HepG2 (cell line): ENCODE data around the gene MSI2. TPM values are rescaled to one million over a fixed set of nuclear protein-coding genes. Genes with fewer than 3 reads are reported as not detected.

Experiments used
- BCL3 ChIP-seq: sonication (generic); formaldehyde crosslinking; IDR thresholded peaks from 2 replicates; pipeline ENCODE4 v1.5.1; 2020; ENCODE audit warnings: mild to moderate bottlenecking, missing genetic modification reagents, moderate library complexity
- CAMTA2 ChIP-seq: sonication (generic); formaldehyde crosslinking; IDR thresholded peaks from 2 replicates; pipeline ENCODE4 v1.4.0; 2020; ENCODE audit warnings: mild to moderate bottlenecking, missing genetic modification reagents, borderline replicate concordance
- FOXK2 ChIP-seq: fragments of 450-650 bp; IDR thresholded peaks from 2 replicates; pipeline ENCODE4 v1.6.1; 2016
- FUBP1 ChIP-seq: sonication (generic); formaldehyde crosslinking; IDR thresholded peaks from 2 replicates; pipeline ENCODE4 v1.5.1; 2020; ENCODE audit warnings: missing genetic modification reagents, mild to moderate bottlenecking, borderline replicate concordance
- KAT8 ChIP-seq: IDR thresholded peaks from 2 replicates; pipeline ENCODE4 v1.6.1; 2016; ENCODE audit warnings: missing genetic modification reagents, missing compliant biosample characterization
- KLF15 ChIP-seq: sonication (generic); formaldehyde crosslinking; IDR thresholded peaks from 2 replicates; pipeline ENCODE4 v1.8.1; 2023; ENCODE audit warnings: borderline replicate concordance, mild to moderate bottlenecking, inconsistent platforms, missing genetic modification reagents, mixed read lengths
- PTBP1 ChIP-seq: fragments of 200-400 bp; formaldehyde crosslinking; IDR thresholded peaks from 2 replicates; pipeline ENCODE4 v1.6.1; 2018; ENCODE audit warnings: low read length, low read depth; ENCODE audit not compliant: poor library complexity, severe bottlenecking
- SNAPC5 ChIP-seq: sonication (generic); formaldehyde crosslinking; IDR thresholded peaks from 2 replicates; pipeline ENCODE4 v1.8.1; 2023; ENCODE audit warnings: mild to moderate bottlenecking, missing genetic modification reagents, borderline replicate concordance
- SP140L ChIP-seq: sonication (generic); formaldehyde crosslinking; IDR thresholded peaks from 2 replicates; pipeline ENCODE4 v1.4.0; 2020; ENCODE audit warnings: missing genetic modification reagents, borderline replicate concordance
- TBP ChIP-seq: sonication (generic); formaldehyde crosslinking; IDR thresholded peaks from 2 replicates; pipeline ENCODE4 v1.5.0; 2020; ENCODE audit warnings: missing genetic modification reagents
- ZKSCAN1 ChIP-seq: fragments of 150-350 bp; IDR thresholded peaks from 2 replicates; pipeline ENCODE4 v1.6.1; 2014; ENCODE audit warnings: low read length
- ZNF207 ChIP-seq: fragments of 450-650 bp; IDR thresholded peaks from 2 replicates; pipeline ENCODE4 v1.6.1; 2016; ENCODE audit warnings: antibody characterized with exemption, borderline replicate concordance
- ZNF331 ChIP-seq: sonication (generic); formaldehyde crosslinking; IDR thresholded peaks from 2 replicates; pipeline ENCODE4 v1.4.0; 2020; ENCODE audit warnings: missing genetic modification reagents
- ZSCAN25 ChIP-seq: sonication (generic); formaldehyde crosslinking; IDR thresholded peaks from 2 replicates; pipeline ENCODE4 v1.8.0; 2022; ENCODE audit warnings: mild to moderate bottlenecking, missing genetic modification reagents
- polyA plus RNA-seq, 8 experiments: library from polyadenylated mRNA; depleted of rRNA in 3 of 8; stranded (reverse) in 7 of 8; unstranded in 1 of 8; fragments of >200 nt; fragmentation: Illumina TruSeq in 4 of 8; extraction: Trizol in 4 of 8; gene quantifications; 2 replicates each; pipeline versions ENCODE4 v1.2.1 to v1.2.3, GENCODE V29; 2011 to 2016; ENCODE audit warnings: low read depth in 4 of 8, missing spikeins in 1 of 8, mixed read lengths in 1 of 8; ENCODE audit not compliant: insufficient read depth in 1 of 8
- total RNA-seq, 5 experiments: library from RNA; depleted of rRNA; stranded (reverse); fragments of >200 nt; fragmentation: Illumina TruSeq; extraction: Trizol; gene quantifications; 2 replicates each; pipeline ENCODE4 v1.2.3, GENCODE V29; 2016; ENCODE audit warnings: low read depth in 1 of 5
- TF ChIP-seq, protein P1 (sequence below), 2 experiments: sonication (generic) in 1 of 2; formaldehyde crosslinking in 1 of 2; IDR thresholded peaks; 2 replicates each; pipeline versions ENCODE4 v1.5.1 to v1.6.1; 2011 to 2020; ENCODE audit warnings: borderline replicate concordance in 1 of 2, low read depth in 1 of 2, low read length in 1 of 2, mild to moderate bottlenecking in 1 of 2, missing genetic modification reagents in 1 of 2, moderate library complexity in 1 of 2
- TF ChIP-seq, protein P2 (sequence below): sonication (generic); formaldehyde crosslinking; IDR thresholded peaks from 2 replicates; pipeline ENCODE4 v1.4.0; 2020; ENCODE audit warnings: mild to moderate bottlenecking, missing genetic modification reagents

MSI2 gene
- total and polyA plus RNA-seq, 2 of the 13 experiments (the other 11 are each of a cell fraction or from before 2014, with no cell fraction given) = 77.5 to 78.4 TPM

DNA sequence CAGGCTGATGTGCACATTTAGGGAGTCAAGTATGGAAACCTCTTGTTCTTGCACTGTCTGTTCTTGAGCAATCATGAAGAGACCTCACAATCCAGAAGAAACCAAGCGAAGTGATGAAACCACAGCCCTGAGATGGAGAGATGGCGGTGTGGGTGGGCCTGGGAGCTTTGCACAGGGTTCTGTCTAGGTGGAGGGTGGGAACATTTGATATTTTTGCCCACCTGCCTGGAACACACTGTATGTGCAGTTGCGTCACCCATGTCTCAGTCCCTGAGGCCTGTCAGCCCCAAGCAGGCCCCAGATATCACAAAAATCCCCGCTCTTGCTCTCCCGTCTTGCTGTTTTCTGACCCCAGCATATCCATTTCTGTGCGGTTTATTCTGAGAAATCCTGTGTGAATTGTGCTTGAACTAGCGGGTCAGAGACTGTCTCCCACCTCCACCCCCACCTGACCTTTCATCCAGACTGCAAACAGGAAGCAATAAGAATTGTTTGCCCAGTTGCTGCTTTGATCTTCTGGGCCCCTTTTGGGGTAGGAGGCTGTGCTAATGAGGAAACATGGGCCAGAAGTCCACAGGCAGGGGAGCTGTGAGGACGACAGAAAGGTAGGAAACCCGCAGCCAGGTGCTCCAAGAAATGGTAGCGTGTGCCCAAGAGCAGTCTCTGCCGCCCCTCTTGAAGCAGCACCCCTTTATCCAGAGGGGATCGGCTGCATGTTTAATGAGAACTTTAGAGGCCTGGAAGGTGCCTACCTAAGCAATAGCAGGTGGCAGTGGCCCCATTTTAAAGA, 304.9 kb downstream of the MSI2 start (continued):
- TF ChIP-seq, protein P1, sequence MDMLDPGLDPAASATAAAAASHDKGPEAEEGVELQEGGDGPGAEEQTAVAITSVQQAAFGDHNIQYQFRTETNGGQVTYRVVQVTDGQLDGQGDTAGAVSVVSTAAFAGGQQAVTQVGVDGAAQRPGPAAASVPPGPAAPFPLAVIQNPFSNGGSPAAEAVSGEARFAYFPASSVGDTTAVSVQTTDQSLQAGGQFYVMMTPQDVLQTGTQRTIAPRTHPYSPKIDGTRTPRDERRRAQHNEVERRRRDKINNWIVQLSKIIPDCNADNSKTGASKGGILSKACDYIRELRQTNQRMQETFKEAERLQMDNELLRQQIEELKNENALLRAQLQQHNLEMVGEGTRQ (IDR thresholded peaks at IDR 0.05; ENCODE audit: low read depth, low read length) = peak; percentile 52
- TF ChIP-seq, protein P1 (CRISPR knock-in tag; IDR thresholded peaks at IDR 0.05; ENCODE audit: borderline replicate concordance) = peak; percentile 58; the same call in 1 of the 2 replicates
- TF ChIP-seq CAMTA2 = peak; percentile 73; the same call in 1 of the 2 replicates
- TF ChIP-seq BCL3 (CRISPR knock-in tag) = peak; percentile 99
- no peak for TF ChIP-seq SP140L (CRISPR knock-in tag)
- TF ChIP-seq, protein P2, sequence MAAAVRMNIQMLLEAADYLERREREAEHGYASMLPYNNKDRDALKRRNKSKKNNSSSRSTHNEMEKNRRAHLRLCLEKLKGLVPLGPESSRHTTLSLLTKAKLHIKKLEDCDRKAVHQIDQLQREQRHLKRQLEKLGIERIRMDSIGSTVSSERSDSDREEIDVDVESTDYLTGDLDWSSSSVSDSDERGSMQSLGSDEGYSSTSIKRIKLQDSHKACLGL (CRISPR knock-in tag) = peak; percentile 52; the same call in 1 of the 2 replicates
- peak; percentile 54; the same call in 1 of the 2 replicates for TF ChIP-seq ZKSCAN1
- TF ChIP-seq FOXK2 = peak; percentile 92
- TF ChIP-seq ZSCAN25 (CRISPR knock-in tag) = peak; percentile 96
- peak; percentile 99 for TF ChIP-seq ZNF331 (CRISPR knock-in tag)
- TF ChIP-seq PTBP1 = no peak
- no peak; the same call in 1 of the 2 replicates for TF ChIP-seq SNAPC5 (CRISPR knock-in tag)
- TF ChIP-seq ZNF207 = no peak
- TF ChIP-seq FUBP1 (CRISPR knock-in tag) = peak; percentile 78; the same call in 1 of the 2 replicates
- TF ChIP-seq KAT8 = peak; percentile 94
- TF ChIP-seq KLF15 = peak; percentile 75; the same call in 1 of the 2 replicates
- TF ChIP-seq TBP (CRISPR knock-in tag) = 0 out of 2 replicates have a peak, but pooled peaks have one; percentile 44
